Lung (tissue), 16 donors: ENCODE data around the gene PLK4. TPM values are rescaled to one million over a fixed set of nuclear protein-coding genes. Genes with fewer than 3 reads are reported as not detected.
A peak's percentile ranks its signal among the peaks of the same experiment; 100 is the strongest.

Experiments
- ATAC-seq: fragments of 200-7000 bp; cut with Tn5 transposase; one replicate; pipeline ENCODE4 v1.9.1; 2020; ENCODE audit warnings: moderate number of reproducible peaks; ENCODE audit not compliant: insufficient read depth, low FRiP score
- DNase-seq, 3 donors: peaks; one replicate each; pipeline ENCODE4 v3.0.0-alpha.2; 2013 to 2017
- H3K27ac ChIP-seq, 2 donors: one replicate each; pipeline ENCODE4 v1.5.1; 2013; ENCODE audit warnings: mild to moderate bottlenecking in 2 of 2, moderate library complexity in 2 of 2, control low read depth in 1 of 2, inconsistent platforms in 1 of 2, low read depth in 1 of 2, low read length in 1 of 2
- H3K27me3 ChIP-seq, 3 donors: one replicate each; pipeline ENCODE4 v1.5.1; 2013; ENCODE audit warnings: low read length in 2 of 3; ENCODE audit not compliant: control insufficient read depth in 3 of 3, insufficient read depth in 3 of 3
- H3K36me3 ChIP-seq, 4 donors: one replicate each; pipeline ENCODE4 v1.5.1; 2013; ENCODE audit warnings: low read length in 4 of 4, mild to moderate bottlenecking in 1 of 4, moderate library complexity in 1 of 4; ENCODE audit not compliant: control insufficient read depth in 4 of 4, insufficient read depth in 4 of 4
- H3K4me1 ChIP-seq, 5 donors: one replicate each; pipeline ENCODE4 v1.5.1; 2013; ENCODE audit warnings: low read length in 5 of 5, mild to moderate bottlenecking in 2 of 5, moderate library complexity in 1 of 5; ENCODE audit not compliant: control insufficient read depth in 5 of 5, insufficient read depth in 5 of 5
- H3K4me3 ChIP-seq: one replicate; pipeline ENCODE4 v1.5.1; 2013; ENCODE audit warnings: mild to moderate bottlenecking, control low read depth, moderate library complexity
- H3K9ac ChIP-seq, 2 donors: one replicate each; pipeline ENCODE4 v1.5.1; 2013; ENCODE audit warnings: low read length in 2 of 2, control low read depth in 1 of 2; ENCODE audit not compliant: insufficient read depth in 1 of 2
- H3K9me3 ChIP-seq, 4 donors: one replicate each; pipeline ENCODE4 v1.5.1; 2013; ENCODE audit warnings: low read length in 3 of 4, mild to moderate bottlenecking in 1 of 4, moderate library complexity in 1 of 4; ENCODE audit not compliant: control insufficient read depth in 4 of 4, insufficient read depth in 3 of 4
- WGBS, 2 donors: extraction: QIAGEN DNeasy Blood & Tissue Kit; methylation state at CpG; one replicate each; pipeline ENCODE4 v1.1.7; 2013; 5-methylcytosine and 5-hydroxymethylcytosine counted together
- long read RNA-seq, 5 donors: transcript quantifications; one replicate each; lab custom pipeline, GENCODE V29; 2026
- polyA plus RNA-seq, 2 donors: library from polyadenylated mRNA; stranded (reverse); fragments of 200-250 nt; gene quantifications; one replicate each; pipeline ENCODE4 v1.2.1, GENCODE V29; 2013
- total RNA-seq, 2 donors: library from RNA; depleted of rRNA in 1 of 2; stranded (reverse); fragments of >200 nt in 1 of 2; gene quantifications; one replicate each; pipeline ENCODE4 v1.2.1, GENCODE V29; 2014 to 2021
- TF ChIP-seq, protein P1 (sequence below): IDR thresholded peaks from 2 replicates; pipeline ENCODE4 v1.5.1; 2012; ENCODE audit warnings: mild to moderate bottlenecking; ENCODE audit errors: control extremely low read depth, extremely low read depth
- donor health status: control.
- donor health status: control.
- donor health status: Bipolar disorder and iron deficiency.
- donor health status: healthy.
- donor health status: DM: yes; HTN: yes; CAD: no.

Gene PLK4
- 10 to 100 TPM in 1 of 2 donors, 1 to 10 TPM in 1; 2.4 to 13.3 TPM for total RNA-seq
- polyA plus RNA-seq: 1 to 10 TPM; 1.2 to 1.3 TPM
- long read RNA-seq, donor 1, partial matches to known transcripts: 0 of 6 reads
- long read RNA-seq, donor 1, other reads (novel, unspliced or antisense): 0 of 6 reads
- long read RNA-seq, donor 2, partial matches to known transcripts: 0 of 3 reads
- long read RNA-seq, donor 2, other reads (novel, unspliced or antisense): 0 of 3 reads
- long read RNA-seq, donor 3, partial matches to known transcripts: 0 of 3 reads
- long read RNA-seq, donor 3, other reads (novel, unspliced or antisense): 0 of 3 reads
- long read RNA-seq, donor 4, partial matches to known transcripts: 0 of 1 reads
- long read RNA-seq, donor 4, other reads (novel, unspliced or antisense): 0 of 1 reads
- long read RNA-seq, donor 5, partial matches to known transcripts: 0 of 5 reads
- long read RNA-seq, donor 5, other reads (novel, unspliced or antisense): 0 of 5 reads

DNA sequence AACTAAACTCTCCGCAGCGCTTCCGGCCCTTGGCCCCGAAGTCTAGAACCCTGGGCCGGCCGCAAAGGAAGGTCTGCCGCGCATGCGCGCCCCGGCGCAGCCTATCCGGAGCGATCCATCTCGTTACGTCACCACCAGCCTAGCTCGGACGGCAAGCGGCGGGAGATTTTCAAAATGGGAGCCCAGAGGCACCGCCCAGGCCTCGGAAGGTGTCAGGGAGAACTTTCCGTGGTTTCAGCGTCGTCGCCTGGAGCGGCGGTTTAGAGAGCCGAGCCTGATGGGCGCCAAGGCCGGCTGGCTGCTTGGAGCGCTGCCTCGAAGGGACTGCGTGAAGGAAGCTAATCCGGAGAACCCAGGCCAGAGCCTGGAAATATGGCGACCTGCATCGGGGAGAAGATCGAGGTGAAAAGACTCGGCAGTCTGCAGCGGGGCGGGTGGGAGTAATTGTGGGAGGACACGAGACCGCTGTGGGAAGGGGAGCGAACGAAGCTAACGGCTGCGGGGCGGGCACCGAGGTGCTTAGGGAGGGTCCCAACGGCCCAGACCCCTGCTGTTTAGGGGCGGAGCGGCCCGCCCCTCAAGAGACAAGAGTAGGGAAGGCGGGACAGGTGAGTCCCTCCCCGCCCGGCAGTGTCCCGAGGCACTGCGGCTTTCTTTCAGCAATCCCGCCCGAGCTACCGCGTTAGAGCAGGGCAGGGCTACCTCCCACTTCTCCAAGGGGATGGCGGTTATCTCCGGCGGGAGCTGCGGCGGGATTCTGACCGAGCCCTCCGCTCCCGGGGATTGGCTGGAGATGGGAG lies at the start of gene PLK4:
Gene PLK4, plus strand, starts transcription at position 131 of the 800 bp plus-strand sequence. Its CDS starts 242 bp downstream, at position 373.
- WGBS, 2 donors: 0% methylated on average over 70 of the region's 70 CpGs
- ATAC-seq (peak; percentile 98), DNase-seq (peak; percentile 98 to 99 (median 99))
- peaks cover 0 to 2% (median 0%) of the 10 kb centered on the region in 4 donors for H3K36me3 ChIP-seq
- no peaks in the 10 kb centered on the region for H3K27me3 ChIP-seq
- H3K9me3 ChIP-seq: no peaks in the 10 kb centered on the region
- H3K27ac ChIP-seq: peak within 1 kb of the TSS; percentile 84 to 85
- TF ChIP-seq, protein P1, sequence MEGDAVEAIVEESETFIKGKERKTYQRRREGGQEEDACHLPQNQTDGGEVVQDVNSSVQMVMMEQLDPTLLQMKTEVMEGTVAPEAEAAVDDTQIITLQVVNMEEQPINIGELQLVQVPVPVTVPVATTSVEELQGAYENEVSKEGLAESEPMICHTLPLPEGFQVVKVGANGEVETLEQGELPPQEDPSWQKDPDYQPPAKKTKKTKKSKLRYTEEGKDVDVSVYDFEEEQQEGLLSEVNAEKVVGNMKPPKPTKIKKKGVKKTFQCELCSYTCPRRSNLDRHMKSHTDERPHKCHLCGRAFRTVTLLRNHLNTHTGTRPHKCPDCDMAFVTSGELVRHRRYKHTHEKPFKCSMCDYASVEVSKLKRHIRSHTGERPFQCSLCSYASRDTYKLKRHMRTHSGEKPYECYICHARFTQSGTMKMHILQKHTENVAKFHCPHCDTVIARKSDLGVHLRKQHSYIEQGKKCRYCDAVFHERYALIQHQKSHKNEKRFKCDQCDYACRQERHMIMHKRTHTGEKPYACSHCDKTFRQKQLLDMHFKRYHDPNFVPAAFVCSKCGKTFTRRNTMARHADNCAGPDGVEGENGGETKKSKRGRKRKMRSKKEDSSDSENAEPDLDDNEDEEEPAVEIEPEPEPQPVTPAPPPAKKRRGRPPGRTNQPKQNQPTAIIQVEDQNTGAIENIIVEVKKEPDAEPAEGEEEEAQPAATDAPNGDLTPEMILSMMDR: no peak
- H3K4me3 ChIP-seq: peak within 1 kb of the TSS; percentile 76
- H3K9ac ChIP-seq: peak within 1 kb of the TSS; percentile 76 to 96
- H3K4me1 ChIP-seq: peaks cover 0 to 15% (median 2%) of the 10 kb centered on the region in 5 donors

DNA sequence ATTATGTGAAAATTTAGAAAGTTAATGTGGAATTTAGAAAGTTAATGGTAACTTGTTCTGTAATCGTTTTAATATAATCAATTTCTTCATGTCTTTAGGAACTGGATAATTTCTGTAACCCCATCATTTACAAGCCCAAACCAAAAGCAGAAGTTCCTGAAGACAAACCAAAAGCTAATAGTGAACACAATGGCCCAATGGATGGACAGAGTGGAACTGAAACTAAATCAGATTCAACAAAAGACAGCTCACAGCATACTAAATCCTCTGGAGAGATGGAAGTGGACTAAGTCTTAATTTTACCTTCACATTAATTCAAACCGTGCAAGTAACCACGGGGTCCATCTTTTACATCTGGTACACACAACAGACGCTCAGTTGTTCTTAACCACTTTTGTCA lies 48.1 kb upstream of the PLK4 start:
- 89 to 92% methylated on average over 4 of the region's 4 CpGs for WGBS, 2 donors
- H3K4me1 ChIP-seq: no peaks in the 10 kb centered on the region
- no peak overlapping the region for H3K27ac ChIP-seq
- no peak overlapping the region for H3K4me3 ChIP-seq
- H3K9me3 ChIP-seq: no peaks in the 10 kb centered on the region
- TF ChIP-seq, protein P1: no peak
- no peaks in the 10 kb centered on the region for H3K27me3 ChIP-seq
- ATAC-seq: no peak
- DNase-seq: no peak
- H3K36me3 ChIP-seq: peaks cover 0 to 7% (median 0%) of the 10 kb centered on the region in 4 donors
- H3K9ac ChIP-seq: no peak overlapping the region

DNA sequence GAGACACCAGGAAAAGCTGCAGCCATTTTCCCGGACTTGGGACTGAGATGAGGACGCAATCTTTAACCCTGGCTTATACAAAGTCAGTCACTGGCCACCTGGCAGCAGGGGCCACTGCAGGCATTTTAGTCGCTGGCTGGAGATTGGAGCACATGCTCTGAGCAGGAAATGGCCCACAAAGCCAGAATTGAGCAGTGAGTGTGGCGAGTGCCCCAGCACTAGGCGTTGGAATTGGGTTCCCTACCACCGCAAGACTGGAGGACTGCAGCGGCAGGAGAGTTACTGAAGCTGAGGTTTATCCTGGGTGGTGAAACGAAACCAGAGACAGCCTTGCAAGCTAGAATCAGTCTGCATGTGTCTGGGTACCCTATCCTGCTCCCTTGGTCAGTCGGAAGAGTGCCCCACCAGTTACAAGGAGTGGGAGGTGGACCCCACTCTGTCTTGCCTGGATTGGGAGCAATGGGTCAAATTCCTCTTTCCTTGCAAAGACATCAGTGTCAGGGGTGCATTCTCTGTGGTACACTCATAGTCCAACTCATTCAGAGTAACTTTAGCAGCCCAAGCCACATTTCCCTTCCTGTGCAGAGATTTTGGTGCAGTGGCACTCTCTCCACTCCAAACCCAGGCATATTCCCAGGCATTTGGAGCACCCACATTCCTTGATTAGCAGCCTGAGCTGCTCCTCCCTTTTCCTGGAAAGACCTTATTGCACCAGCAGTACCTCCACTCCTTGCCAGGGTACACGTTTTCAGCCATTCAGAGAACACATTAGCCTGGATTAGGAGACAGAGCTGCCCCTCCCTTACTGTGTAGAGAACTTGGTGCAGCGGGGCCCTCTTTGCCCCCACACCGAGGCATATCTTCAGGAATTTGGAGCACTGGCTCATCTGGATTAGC lies 36.7 kb upstream of the PLK4 start:
- no peak overlapping the region for H3K9ac ChIP-seq
- no peak for DNase-seq
- peaks cover 0 to 10% (median 3%) of the 10 kb centered on the region in 4 donors for H3K9me3 ChIP-seq
- 96% methylated on average over 12 of the region's 12 CpGs for WGBS, 2 donors
- no peak for ATAC-seq
- H3K27ac ChIP-seq: no peak overlapping the region
- no peaks in the 10 kb centered on the region for H3K4me1 ChIP-seq
- H3K4me3 ChIP-seq: no peak overlapping the region
- TF ChIP-seq, protein P1: no peak
- no peaks in the 10 kb centered on the region for H3K27me3 ChIP-seq
- peaks cover 0 to 3% (median 0%) of the 10 kb centered on the region in 4 donors for H3K36me3 ChIP-seq
